SU-DHL-6 (cell line): ENCODE data around the gene LTBP2.

Experiments used
- CTCF ChIP-seq: fragments of 200-600 bp; sonication (generic); IDR thresholded peaks from one replicate; pipeline ENCODE4 v1.5.1; 2017; ENCODE audit warnings: antibody characterized with exemption, mild to moderate bottlenecking, low read length, moderate library complexity; ENCODE audit not compliant: insufficient read depth, poor library complexity, severe bottlenecking
- EZH2phosphoT487 ChIP-seq: fragments of 200-600 bp; sonication (generic), shearing (Covaris generic); conservative IDR thresholded peaks from 2 replicates; pipeline ENCODE4 v1.6.1; 2018; ENCODE audit warnings: mild to moderate bottlenecking, antibody characterized with exemption, low read length, moderate library complexity, mixed read lengths

DNA sequence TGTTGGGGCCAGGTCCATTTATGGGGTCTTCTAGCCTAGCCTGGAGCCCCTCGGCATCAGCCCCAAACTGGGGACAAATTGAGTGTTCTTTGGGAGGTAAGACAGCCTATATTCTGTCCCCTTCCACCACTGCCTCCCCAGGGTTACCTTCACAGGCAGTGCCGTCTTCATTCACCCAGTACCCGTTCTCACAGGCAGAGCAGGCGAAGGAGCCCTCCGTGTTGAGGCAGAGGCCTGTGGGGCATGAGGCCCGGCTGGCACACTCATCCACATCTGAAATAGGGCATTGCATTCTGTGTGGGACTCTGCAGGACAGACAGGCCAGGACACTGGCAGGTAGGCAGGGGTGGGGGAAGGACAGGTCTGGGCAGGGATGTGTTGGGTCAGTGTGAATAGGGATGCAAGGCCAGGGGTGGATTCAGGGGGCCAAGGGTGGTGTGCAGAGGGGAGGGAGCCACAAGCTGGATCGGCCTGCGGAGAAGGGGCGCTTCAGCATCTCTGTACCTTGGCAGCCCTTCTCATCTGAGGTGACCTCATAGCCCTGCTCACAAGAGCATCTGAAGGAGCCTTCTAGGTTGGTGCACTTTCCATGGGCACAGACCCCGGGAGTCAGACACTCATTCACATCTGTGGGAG, 102.3 kb downstream of the LTBP2 start:
- no peak for TF ChIP-seq CTCF
- TF ChIP-seq EZH2phosphoT487: no peak
